Endometrial microvascular endothelial cells (primary cell): ENCODE data around the gene CPED1. TPM values are rescaled to one million over a fixed set of nuclear protein-coding genes. Genes with fewer than 3 reads are reported as not detected.
"Not testable (repeated sequence)": the region's sequence is repeated elsewhere in the genome, so short reads cannot be mapped to it uniquely, and the experiment has no call there.

Experiments used
- in situ Hi-C: cut with HindIII; loops from 2 replicates; pipeline ENCODE4 v1.10.0; 2017; ENCODE audit warnings: low sequenced_read_pairs, low pct_unique_long_range_greater_than_20kb; ENCODE audit errors: inconsistent ontology term
- total RNA-seq: library from RNA; depleted of rRNA; stranded (reverse); fragments of >200 nt; gene quantifications from one replicate; pipeline ENCODE4 v1.2.3, GENCODE V29; 2015; ENCODE audit errors: inconsistent ontology term

The CPED1 gene
- total RNA-seq, 1 donor from 2014 or later = 4.9 TPM

DNA sequence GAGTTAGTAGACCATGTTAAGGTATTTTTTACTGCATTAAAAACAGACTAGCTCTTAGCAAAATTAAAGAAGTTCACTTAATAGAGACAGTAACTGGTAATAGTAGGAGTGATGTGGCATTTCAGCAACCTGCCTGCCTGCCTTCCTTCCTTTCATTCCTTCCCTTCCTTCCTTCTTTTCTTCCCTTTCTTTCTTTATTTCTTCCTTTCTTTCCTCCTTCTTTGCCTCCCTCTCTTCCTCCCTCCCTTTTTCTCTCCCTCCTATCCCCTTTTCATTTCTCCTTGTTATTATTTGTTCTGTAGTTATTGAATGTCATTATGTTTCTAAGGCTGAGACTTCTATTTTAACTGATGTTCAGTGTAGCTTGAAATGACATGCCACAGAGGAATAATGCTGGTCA, 193.8 kb downstream of the CPED1 start:
- in situ Hi-C loops = no loop called here

DNA sequence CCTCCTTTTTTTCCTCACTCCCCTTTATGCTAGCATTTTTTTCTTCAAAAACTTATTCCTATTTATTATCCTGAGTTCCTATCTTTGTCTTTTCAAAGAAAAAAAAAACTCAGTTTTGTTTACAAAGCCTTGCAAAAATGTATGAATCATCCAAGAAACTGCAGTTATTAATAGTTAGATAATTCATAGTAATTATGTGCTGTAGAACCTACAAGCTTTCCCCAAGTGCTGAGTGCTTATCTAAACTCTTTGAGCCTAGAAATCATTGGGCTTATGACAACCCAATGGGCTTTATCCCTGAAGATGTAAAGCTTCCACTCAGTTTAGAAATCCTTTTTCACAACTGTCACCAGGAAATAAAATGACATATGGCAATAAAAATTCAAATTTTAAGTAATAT, 194.4 kb downstream of the CPED1 start:
- in situ Hi-C loops = no loop called here

DNA sequence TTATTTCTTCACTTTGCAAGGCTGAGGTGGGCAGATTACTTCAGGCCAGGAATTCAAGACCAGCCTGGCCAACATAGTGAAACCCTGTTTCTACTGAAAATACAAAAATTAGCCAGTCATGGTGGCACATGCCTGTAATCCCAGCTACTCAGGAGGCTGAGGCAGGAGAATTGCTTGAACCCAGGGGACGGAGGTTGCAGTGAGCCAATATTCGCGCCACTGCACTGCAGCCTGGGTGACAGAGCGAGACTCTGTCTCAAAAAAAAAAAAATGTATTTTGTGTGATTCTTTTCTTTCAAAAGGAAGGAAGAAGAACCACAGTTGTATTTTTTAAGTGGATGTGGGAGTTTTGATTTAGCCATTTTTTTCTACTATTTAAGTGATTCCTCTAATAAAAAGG, 195.4 kb downstream of the CPED1 start:
- in situ Hi-C loops = not testable (repeated sequence)

DNA sequence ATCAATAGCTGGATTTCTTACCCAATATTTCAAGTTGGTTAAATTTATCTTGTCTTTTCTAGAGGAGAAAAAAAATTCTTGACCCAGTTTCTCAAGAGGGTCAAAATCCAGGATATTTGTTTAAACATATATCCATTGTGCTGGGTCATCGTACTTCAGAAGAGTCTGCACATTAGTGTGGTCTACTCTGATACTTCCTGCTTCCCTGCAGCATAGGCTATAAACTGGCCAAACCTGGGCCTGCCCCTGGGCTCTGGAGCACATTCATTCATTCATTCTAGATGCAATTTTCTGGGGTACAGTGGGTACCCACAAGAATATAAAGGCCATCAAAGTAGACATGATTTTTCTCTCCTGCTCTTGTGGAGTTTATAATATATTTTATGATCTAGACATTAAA, 198.2 kb downstream of the CPED1 start:
- in situ Hi-C loops = no loop called here

DNA sequence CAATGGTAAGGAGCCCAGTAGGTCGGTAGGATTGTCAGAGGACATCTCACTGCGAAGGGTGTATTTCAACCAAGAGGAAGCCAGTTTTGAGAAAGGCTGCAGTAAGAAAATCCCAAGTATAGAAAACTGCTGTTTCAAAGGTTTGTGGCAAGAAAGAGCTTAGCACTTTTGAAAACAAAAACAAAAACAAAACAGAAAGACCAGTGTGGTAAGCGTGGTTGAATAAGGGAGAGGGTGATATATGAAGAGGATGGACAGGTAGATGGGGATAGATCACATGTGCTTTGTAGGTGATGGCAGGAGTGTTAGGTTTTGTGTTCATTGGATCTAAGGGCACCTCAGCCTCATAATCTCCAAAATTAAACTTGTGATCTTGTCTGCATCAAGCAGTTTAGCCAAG, 198.7 kb downstream of the CPED1 start:
- in situ Hi-C loops = no loop called here

DNA sequence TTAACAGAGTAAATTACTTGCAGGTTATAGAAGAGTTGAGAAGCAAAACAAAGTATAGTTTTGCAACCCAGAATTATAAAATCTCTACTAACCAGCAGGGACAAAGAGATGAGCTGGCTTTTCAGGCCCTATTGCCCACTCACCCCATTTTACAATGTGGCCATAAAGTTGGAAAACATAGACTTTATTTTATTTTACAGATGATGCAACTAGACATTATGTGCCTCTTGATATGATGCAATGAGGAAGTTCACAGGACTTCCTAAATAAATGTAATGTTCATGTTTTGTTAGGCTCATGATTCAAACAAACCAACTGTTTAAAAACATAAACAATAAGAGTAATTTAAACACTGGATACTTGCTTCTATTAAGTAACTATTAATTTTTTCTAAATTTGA, 199.2 kb downstream of the CPED1 start:
- in situ Hi-C loops = no loop called here

DNA sequence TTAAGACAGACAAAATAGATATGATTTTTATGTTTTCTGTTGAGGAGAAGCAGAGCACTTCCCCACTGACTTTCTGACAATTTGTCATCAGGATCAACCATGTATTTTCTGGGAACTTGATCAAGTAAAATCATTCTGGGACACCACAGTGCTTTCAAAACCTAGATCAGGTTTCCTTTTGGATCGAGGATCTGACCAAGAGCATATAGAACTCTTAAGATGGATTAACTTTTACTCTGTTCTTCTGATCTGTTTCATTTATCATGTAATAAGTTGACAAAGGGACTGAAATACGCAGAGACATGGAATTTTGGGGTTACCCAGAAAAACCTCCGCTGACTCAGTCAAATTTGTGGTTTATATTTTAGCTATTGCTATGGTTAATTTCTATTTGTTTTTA, 204.3 kb downstream of the CPED1 start:
- in situ Hi-C loops = no loop called here

DNA sequence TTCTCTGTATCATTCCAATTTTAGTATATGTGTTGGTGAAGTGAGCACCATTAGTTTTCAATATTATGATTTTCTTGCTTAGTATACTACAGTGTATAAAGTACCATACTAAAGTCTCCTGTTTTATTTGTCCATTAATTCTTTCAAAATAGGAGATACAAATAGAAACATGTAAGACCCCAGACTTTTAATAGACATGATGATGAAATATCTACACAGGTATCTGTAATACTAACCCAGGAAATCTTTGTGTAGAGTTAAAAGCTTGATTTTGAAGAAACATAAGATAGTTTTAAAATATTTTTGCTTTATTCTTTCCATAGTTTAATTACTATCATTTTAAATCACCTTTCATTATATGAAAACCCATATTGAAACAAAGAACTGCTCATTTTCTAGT, 206.5 kb downstream of the CPED1 start:
- in situ Hi-C loops = no loop called here

DNA sequence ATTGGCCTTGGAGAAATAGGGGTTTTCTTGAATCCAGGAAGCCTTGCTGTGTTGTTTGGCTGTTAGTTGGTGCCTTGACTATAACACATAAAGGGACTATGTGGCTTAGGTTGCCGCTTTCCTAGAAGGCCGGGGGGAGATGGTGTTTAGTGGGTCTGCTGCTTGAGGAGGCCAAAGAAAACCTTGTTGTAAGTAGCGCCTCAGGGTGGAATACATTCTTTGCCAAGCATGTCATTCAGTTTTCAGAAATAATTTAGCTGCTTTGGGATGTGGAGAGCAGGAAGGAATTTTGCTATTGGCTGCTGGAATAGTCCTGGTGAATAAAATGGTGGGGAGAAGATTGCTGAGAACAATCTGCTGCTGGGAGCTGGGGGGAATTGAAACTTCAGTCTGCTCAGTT, 207.4 kb downstream of the CPED1 start:
- in situ Hi-C loops = no loop called here

DNA sequence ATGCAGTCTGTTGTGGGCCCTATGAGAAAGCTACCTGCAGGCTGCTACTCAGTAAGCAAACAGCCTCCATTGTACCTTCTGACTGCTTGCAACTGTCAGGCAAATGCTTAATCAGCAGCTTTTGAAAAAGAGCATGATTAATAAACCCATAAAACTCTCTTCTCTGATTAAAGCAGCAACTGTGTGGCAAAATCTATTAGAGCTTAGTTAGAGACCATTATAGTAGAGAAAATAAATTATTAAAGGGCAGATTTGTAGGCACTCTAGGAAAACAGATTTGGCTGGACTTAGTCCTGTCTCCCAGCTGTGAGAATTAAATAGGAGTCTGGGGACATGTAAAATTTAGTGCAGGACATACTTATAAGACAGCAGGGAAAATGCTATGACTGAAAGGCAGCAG, 207.8 kb downstream of the CPED1 start:
- in situ Hi-C loops = no loop called here

DNA sequence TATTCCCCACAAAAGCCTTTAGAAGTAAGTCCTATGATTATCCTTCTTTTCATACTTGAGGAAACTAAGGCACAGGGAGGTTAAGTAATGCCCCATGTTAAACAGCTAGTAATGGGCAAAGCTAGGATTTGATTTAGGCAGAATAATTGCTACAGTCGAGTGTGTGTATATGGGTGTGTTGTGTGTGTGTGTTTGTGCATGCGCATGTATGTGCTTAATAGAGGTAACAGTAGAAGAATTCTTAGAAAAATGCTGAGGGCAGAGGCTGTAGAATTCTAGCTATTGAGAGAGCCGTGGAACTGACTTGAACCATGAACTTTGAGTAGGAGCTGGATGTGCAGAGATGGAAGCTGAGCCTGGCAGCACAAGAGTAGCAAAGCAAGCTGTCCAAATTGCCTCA, 208.9 kb downstream of the CPED1 start:
- in situ Hi-C loops = no loop called here

DNA sequence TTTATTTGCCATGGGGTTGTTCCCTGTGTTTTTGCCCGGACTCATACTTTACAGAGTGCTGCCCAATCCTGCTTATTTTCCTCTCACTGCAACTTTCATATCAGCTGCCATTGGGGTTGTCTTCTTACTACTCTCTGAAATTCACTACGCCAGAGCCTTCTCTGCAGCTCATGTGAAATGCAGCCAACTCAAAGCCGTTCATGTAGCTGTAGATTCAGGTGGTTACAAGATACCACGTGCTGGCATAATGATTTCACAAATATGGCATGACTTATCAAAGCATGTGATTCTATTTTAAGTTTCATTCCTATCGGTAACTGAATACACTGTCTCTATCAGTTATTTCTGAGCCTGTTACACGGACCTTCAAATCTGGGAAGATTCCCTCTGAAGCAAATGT, 210.0 kb downstream of the CPED1 start:
- in situ Hi-C loops = no loop called here

DNA sequence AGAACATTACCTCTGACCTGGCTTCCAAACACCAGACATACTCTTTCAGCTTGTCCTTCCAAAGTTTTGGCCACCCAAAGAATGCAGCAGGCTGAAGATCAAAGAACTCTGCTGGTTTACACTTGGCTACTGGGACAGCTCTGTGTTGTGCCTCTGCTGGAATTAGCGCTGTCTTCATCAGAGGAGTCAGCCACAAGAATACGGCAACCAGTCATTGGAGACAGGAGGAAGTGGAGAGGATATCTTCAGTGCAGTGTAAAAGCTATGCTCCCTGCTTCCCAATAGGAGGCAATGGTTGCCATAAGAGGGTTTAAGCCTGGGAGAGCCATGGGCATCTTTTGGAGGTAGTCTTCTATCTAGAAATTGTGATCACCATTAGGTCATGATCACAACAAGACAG, 213.6 kb downstream of the CPED1 start:
- in situ Hi-C loops = no loop called here

DNA sequence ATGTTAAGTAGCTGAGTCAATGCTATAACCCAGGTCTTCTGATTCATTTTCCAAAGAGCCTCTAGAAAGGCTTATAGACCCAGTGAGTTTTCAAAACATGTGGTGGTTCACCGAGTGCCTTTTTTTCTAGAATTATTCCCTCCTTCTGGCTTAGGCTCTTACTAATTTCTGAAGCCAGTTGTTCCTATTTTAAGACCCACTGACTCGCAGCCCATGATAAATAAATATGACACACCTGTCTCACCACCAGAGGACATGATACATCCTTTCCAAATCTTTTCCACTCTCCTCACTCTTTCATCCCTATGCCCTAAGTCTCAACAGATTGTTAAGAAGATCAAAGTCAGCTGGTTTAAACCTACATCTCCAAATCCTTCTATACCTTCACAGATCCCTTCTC, 214.3 kb downstream of the CPED1 start:
- in situ Hi-C loops = no loop called here

DNA sequence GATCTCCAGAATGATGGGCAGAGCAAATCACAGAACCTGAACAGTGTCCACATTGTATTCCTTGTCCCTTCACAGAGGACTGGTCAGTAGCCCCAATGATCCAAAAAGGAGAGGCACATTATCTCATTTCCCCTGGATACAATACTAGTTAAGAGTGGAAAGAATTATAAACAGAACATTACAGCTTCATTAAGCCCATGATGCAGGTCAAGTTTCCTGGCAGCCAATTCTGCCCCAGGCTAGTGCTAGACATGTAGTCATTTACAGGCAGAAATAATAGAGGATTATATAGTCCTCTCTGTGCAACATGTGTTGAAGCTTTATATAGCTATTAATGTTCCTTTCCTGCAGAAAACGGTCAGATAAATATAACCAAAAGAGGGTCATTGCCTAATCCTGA, 216.0 kb downstream of the CPED1 start:
- in situ Hi-C loops = no loop called here

DNA sequence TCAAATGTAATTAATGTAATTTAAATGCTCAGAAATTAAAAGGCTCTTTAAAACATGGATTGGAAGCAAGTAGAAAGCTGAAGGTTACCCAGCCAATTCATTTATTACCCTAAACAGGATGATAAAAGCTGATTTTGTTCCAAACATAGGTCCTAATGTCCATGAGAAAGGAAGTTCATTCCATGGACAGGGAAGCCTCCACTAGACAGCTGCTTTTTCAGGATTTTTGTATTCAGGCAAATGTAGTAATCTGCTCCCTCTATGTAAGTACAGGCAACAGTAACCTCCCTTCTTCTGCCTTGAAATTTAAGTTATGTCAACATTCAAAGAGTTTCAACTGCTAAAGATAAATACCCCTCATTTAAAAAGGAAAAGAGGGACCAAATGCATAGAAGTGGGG, 217.3 kb downstream of the CPED1 start:
- in situ Hi-C loops = no loop called here

DNA sequence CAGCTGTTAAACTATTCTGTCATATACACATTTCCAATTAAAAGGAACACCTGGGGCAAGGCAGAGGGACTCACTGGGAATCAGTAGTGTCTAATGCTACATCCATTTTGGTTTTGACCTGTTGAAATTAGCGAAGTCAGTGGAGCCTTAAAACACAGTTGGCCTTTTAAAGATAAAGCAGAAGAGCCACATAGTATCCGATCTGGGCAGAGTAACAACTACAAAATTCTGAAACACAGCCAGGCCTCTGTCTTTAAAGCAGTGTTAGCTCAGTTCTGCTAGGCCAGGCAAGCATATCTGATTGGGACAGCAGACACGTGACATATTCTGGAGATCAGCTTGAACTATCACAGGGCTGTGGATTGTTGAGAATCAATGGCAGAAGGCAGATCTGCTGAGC, 222.7 kb downstream of the CPED1 start:
- in situ Hi-C loops = no loop called here

DNA sequence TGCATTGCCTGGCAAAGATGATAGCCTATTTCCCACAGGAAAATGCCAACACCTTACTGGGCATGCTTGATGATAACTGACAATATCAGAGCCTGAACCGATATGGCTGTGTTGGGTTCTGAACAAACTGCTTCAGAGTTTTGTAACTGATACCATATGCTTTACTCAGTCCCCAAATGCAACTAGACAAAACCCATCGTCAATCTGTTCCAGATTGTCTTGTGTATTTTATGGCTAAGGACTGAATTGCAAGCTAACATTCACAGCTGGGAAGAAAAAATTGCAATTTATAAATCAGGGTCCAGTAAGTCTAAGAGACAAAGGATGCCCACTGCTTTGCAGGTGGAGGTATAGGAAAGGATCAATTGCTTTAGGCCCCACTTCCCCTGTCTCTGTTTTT, 223.5 kb downstream of the CPED1 start:
- in situ Hi-C loops = no loop called here

DNA sequence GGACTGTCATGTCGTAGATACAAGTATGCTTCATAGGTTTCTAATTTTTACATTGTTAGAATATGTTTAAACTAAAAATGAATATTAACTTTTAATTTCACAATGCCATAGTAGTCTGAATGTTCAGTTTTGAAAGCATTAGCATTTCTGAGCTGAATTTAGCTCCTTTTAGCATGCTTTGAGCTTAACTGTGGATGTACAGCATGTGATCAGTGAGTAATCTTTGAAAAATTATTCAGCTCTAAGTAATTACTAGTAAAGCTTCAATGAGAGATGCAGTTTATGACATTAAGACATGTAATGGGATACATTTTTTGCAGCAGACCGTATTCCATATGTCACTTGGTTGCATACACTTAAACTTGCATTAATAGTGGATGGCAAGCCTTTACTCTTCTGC, 226.1 kb downstream of the CPED1 start:
- in situ Hi-C loops = no loop called here

DNA sequence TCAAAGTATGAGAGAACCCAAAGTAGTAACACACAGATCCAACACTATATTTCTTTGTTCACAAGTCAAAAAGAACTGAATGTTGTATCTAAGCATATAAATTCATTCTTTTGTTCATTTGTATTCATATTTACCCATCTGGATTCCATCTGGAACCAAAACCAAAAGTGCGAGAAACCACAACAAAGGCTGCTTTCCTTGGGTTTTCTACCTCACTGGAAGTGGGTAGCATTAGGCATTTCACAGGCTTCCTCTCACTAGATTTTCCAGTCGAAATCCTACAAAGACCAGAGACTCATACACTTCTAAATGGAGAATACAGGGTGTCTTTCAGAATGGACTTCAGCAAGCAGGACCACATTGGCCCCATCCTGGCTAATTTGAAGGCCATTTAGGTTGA, 230.5 kb downstream of the CPED1 start:
- in situ Hi-C loops = no loop called here

DNA sequence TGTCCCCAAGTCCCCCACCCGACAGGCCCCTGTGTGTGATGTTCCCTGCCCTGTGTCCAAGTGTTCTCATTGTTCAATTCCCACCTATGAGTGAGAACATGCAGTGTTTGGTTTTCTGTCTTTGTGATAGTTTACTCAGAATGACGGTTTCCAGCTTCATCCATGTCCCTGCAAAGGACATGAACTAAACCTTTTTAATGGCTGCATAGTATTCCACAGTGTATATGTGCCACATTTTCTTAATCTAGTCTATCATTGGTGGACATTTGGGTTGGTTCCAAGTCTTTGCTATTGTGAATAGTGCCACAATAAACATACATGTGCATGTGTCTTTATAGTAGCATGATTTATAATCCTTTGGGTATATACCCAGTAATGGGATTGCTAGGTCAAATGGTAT, 232.6 kb downstream of the CPED1 start:
- in situ Hi-C loops = not testable (repeated sequence)

DNA sequence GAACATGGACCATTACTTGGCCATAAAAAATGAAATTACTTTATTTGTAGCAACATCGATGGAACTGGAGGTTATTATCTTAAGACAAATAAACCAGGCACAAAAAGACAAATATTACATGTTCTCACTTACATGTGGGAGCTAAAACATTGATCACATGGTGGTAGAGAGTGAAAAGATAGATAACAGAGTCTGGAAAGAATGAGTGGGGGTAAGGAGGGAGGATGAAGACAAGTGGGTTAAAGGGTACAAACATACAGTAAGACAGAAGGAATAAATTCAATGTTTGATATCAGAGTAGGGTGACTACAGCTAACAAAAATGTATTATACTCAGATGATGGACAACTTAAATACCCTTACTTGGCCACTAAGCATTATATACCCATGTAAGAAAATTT, 240.3 kb downstream of the CPED1 start:
- in situ Hi-C loops = no loop called here
